DOHH2 (cell line): ENCODE results near the gene RUNX1.

Experiments used
- H3F3A ChIP-seq: fragments of 200-600 bp; sonication (generic), shearing (Covaris generic); 2 replicates; pipeline ENCODE4 v1.6.0; 2016; ENCODE audit warnings: antibody characterized with exemption, mild to moderate bottlenecking; ENCODE audit not compliant: control insufficient read depth, insufficient read depth
- H3K27ac ChIP-seq: fragments of 200-600 bp; sonication (generic); 2 replicates; pipeline ENCODE4 v1.5.1; 2014; ENCODE audit warnings: low read depth, mild to moderate bottlenecking, low read length, moderate library complexity
- H3K27me3 ChIP-seq: fragments of 200-600 bp; sonication (generic); 2 replicates; pipeline ENCODE4 v1.6.1; 2014; ENCODE audit warnings: mild to moderate bottlenecking, low read length, mixed read lengths; ENCODE audit not compliant: control insufficient read depth
- H3K36me3 ChIP-seq: fragments of 200-600 bp; sonication (generic); 2 replicates; pipeline ENCODE4 v1.6.1; 2014; ENCODE audit warnings: mild to moderate bottlenecking, low read length, moderate library complexity, mixed read lengths; ENCODE audit not compliant: control insufficient read depth
- H3K4me1 ChIP-seq: fragments of 200-600 bp; sonication (generic); 2 replicates; pipeline ENCODE4 v1.6.1; 2014; ENCODE audit warnings: mild to moderate bottlenecking, low read length, mixed read lengths; ENCODE audit not compliant: control insufficient read depth
- H3K4me2 ChIP-seq: fragments of 200-600 bp; sonication (generic); 2 replicates; pipeline ENCODE4 v1.6.0; 2014; ENCODE audit warnings: mild to moderate bottlenecking, low read length, moderate library complexity
- H3K4me3 ChIP-seq: fragments of 200-600 bp; sonication (generic); 2 replicates; pipeline ENCODE4 v1.5.1; 2014; ENCODE audit warnings: mild to moderate bottlenecking, low read length, mixed read lengths
- H3K79me2 ChIP-seq: fragments of 200-600 bp; sonication (generic); 2 replicates; pipeline ENCODE4 v1.6.1; 2014; ENCODE audit warnings: mild to moderate bottlenecking, low read length, mixed read lengths; ENCODE audit not compliant: control insufficient read depth
- H3K9me2 ChIP-seq: fragments of 200-600 bp; sonication (generic); replicated peaks from 2 replicates; pipeline ENCODE4 v1.6.1; 2014; ENCODE audit warnings: mild to moderate bottlenecking, low read length, mixed read lengths; ENCODE audit not compliant: control insufficient read depth
- H3K9me3 ChIP-seq: fragments of 200-600 bp; sonication (generic); 2 replicates; pipeline ENCODE4 v1.6.1; 2014; ENCODE audit warnings: antibody characterized with exemption, low read length, mixed read lengths; ENCODE audit not compliant: control insufficient read depth, insufficient read depth
- H4K20me1 ChIP-seq: fragments of 200-600 bp; sonication (generic); 2 replicates; pipeline ENCODE4 v1.6.0; 2014; ENCODE audit warnings: low read depth, mild to moderate bottlenecking, antibody characterized with exemption, low read length, moderate library complexity; ENCODE audit not compliant: control insufficient read depth, insufficient read depth
- EZH2phosphoT487 ChIP-seq: fragments of 200-600 bp; sonication (generic); IDR thresholded peaks from 2 replicates; pipeline ENCODE4 v1.6.1; 2017; ENCODE audit warnings: borderline replicate concordance, mild to moderate bottlenecking, antibody characterized with exemption, low read length, moderate library complexity, mixed read lengths
- TF ChIP-seq, protein P1 (sequence below): fragments of 200-600 bp; sonication (generic); IDR thresholded peaks from one replicate; pipeline ENCODE4 v1.5.1; 2014; ENCODE audit warnings: antibody characterized with exemption, mild to moderate bottlenecking, low read depth, low read length; ENCODE audit not compliant: poor library complexity, severe bottlenecking

The RUNX1 gene

DNA sequence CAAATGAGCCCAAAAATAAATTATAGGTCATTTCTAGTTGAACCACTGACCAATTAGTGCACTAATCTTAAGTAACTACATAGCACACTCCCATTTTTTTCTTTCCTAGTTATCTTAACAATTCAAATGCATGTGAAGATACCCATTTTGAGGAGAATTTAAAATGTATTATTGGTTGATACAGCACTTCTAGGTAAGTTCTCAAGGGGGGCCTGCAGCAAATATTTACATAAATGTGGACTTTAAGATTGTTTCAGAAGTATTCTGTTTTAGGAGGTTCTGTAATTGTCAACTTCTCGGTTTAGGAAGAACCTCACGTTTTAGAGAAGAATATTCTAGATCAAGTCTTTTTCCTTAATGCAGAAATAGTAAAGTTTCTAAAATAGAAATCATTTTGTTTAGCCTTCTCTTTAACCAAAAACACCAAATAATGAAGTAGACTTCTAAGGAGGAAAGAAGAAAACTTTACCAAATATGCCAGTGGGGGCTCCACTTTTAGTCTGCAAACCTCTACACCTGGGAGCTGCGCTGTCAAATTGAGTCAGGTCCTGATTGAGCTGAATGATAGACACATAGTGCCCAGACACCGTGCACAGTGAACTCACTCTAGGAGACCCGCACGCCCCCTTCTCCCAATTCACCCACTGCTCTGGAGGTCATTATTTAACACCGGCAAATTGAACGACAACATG is 144.4 kb downstream of the RUNX1 start:
- TF ChIP-seq, protein P1, sequence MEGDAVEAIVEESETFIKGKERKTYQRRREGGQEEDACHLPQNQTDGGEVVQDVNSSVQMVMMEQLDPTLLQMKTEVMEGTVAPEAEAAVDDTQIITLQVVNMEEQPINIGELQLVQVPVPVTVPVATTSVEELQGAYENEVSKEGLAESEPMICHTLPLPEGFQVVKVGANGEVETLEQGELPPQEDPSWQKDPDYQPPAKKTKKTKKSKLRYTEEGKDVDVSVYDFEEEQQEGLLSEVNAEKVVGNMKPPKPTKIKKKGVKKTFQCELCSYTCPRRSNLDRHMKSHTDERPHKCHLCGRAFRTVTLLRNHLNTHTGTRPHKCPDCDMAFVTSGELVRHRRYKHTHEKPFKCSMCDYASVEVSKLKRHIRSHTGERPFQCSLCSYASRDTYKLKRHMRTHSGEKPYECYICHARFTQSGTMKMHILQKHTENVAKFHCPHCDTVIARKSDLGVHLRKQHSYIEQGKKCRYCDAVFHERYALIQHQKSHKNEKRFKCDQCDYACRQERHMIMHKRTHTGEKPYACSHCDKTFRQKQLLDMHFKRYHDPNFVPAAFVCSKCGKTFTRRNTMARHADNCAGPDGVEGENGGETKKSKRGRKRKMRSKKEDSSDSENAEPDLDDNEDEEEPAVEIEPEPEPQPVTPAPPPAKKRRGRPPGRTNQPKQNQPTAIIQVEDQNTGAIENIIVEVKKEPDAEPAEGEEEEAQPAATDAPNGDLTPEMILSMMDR: no peak
- TF ChIP-seq EZH2phosphoT487: no peak
- no peaks in the 10 kb centered on the region for H3K9me2 ChIP-seq
- H3K27ac ChIP-seq: no peak overlapping the region
- no peaks in the 10 kb centered on the region for H3F3A ChIP-seq
- H4K20me1 ChIP-seq: peaks cover 14% of the 10 kb centered on the region
- no peak overlapping the region for H3K4me2 ChIP-seq
- H3K9me3 ChIP-seq: no peaks in the 10 kb centered on the region
- H3K79me2 ChIP-seq: peaks cover 78% of the 10 kb centered on the region
- H3K27me3 ChIP-seq: no peaks in the 10 kb centered on the region
- peaks cover 3% of the 10 kb centered on the region for H3K36me3 ChIP-seq
- H3K4me1 ChIP-seq: peaks cover 20% of the 10 kb centered on the region
- no peak overlapping the region for H3K4me3 ChIP-seq

DNA sequence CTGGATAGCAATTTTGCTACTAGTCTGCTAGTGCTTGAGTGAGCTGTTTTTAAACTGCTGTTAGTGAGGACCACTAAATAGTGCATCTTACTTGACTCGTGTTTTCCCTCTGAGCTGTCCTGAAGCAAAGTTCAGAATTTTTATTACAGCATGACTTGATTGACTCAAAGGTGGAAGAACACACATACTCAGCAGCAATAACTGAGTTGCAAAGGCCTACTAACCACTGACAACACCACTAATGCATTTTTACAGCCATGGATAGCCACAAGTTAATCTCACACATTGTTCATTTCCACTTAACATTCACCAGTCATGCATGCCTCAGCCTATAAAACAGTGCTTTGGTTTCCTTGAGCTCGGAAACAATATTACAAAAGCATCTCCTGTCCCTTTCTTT is 148.7 kb downstream of the RUNX1 start:
- Histone ChIP-seq H3K27me3 (no peaks in the 10 kb centered on the region), H3K79me2 (peaks cover 71% of the 10 kb centered on the region), H3K27ac (no peak overlapping the region), H3K4me1 (no peaks in the 10 kb centered on the region), H3K9me3 (no peaks in the 10 kb centered on the region), H4K20me1 (peaks cover 6% of the 10 kb centered on the region; the same call in 1 of the 2 replicates), H3F3A (no peaks in the 10 kb centered on the region), H3K9me2 (no peaks in the 10 kb centered on the region), H3K36me3 (peaks cover 3% of the 10 kb centered on the region), H3K4me2 (no peak overlapping the region), H3K4me3 (no peak overlapping the region)
- TF ChIP-seq, protein P1: no peak

DNA sequence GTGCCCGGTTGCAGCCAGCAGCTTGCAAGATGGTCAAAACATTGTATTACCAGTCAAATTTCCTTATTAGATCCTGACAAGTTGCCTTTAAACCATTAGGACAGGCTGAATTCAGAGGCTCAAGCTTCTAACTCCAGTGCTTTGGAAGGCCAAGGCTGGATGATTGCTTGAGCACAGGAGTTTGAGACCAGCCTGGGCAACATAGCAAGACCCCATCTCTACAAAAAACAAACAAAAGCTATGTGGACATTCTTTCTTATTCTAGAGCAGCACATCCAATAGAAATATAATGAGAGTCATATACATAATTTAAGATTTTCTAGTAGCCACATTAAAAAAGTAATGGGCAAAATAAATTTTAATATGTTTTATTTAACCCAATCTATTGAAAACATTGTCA is 149.3 kb downstream of the RUNX1 start:
- no peak overlapping the region for H3K4me3 ChIP-seq
- no peak overlapping the region for H3K4me2 ChIP-seq
- H3K9me3 ChIP-seq: no peaks in the 10 kb centered on the region
- no peaks in the 10 kb centered on the region for H3K9me2 ChIP-seq
- no peaks in the 10 kb centered on the region for H3F3A ChIP-seq
- peaks cover 65% of the 10 kb centered on the region for H3K79me2 ChIP-seq
- H4K20me1 ChIP-seq: peaks cover 7% of the 10 kb centered on the region
- no peaks in the 10 kb centered on the region for H3K4me1 ChIP-seq
- no peak overlapping the region for H3K27ac ChIP-seq
- no peaks in the 10 kb centered on the region for H3K27me3 ChIP-seq
- TF ChIP-seq EZH2phosphoT487: no peak
- peaks cover 3% of the 10 kb centered on the region for H3K36me3 ChIP-seq

DNA sequence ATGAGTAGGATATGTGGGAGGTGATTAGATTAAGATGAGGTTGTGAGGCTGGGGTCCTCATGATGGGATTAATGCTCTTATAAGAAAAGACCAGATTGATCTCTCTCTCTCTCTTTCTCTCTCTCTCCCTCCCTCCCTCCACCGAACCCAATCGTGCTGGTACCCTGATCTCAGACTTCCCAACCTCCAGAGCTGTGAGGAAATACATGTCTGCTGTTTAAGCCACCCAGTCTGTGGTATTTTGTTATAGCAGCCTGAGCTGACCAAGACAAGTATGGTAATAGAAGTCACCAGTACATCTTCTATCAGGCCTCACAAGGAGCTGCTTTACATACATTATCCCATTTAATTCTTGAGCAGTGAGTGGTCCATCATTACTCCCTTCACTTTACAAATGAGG is 149.8 kb downstream of the RUNX1 start:
- Histone ChIP-seq H3K79me2 (peaks cover 64% of the 10 kb centered on the region), H3K9me2 (no peaks in the 10 kb centered on the region), H3K4me1 (no peaks in the 10 kb centered on the region), H3K27me3 (no peaks in the 10 kb centered on the region), H3K9me3 (no peaks in the 10 kb centered on the region), H4K20me1 (peaks cover 12% of the 10 kb centered on the region), H3K4me2 (no peak overlapping the region), H3K27ac (no peak overlapping the region), H3K36me3 (peaks cover 3% of the 10 kb centered on the region), H3F3A (no peaks in the 10 kb centered on the region), H3K4me3 (no peak overlapping the region)
- TF ChIP-seq, protein P1: no peak
- no peak for TF ChIP-seq EZH2phosphoT487
